ENCODE data around the gene ACAA1.

ACAA1 gene

DNA sequence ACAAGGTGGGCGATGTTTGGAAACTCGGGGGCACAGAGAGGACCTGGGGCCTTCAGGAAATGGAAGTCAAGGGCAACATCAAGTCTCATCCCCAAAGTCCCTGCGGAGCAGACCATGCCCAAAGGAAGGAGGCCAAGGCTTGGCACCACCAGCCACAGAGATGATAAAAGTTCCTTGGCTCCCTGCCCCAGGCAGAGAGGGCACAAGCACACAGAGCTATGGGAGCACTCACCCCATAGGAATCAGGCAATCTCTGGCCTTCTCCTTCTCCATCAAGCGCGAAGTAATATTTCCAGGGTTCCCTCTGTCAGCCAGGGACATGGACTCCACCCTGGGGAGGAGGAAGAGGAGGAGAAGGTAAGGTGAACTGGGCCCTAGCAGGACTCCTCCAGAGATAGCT is 7.9 kb downstream of the ACAA1 start:
- TF ChIP-seq, protein P1, sequence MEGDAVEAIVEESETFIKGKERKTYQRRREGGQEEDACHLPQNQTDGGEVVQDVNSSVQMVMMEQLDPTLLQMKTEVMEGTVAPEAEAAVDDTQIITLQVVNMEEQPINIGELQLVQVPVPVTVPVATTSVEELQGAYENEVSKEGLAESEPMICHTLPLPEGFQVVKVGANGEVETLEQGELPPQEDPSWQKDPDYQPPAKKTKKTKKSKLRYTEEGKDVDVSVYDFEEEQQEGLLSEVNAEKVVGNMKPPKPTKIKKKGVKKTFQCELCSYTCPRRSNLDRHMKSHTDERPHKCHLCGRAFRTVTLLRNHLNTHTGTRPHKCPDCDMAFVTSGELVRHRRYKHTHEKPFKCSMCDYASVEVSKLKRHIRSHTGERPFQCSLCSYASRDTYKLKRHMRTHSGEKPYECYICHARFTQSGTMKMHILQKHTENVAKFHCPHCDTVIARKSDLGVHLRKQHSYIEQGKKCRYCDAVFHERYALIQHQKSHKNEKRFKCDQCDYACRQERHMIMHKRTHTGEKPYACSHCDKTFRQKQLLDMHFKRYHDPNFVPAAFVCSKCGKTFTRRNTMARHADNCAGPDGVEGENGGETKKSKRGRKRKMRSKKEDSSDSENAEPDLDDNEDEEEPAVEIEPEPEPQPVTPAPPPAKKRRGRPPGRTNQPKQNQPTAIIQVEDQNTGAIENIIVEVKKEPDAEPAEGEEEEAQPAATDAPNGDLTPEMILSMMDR (IDR thresholded peaks at IDR 0.05; ENCODE audit: low read depth, low read length, missing control alignments): no peak
- DNase-seq (ENCODE audit: extremely low read depth, low read depth): no peak
- no peak overlapping the region for H3K4me3 ChIP-seq (replicated peaks; ENCODE audit: low read depth, low read length)

DNA sequence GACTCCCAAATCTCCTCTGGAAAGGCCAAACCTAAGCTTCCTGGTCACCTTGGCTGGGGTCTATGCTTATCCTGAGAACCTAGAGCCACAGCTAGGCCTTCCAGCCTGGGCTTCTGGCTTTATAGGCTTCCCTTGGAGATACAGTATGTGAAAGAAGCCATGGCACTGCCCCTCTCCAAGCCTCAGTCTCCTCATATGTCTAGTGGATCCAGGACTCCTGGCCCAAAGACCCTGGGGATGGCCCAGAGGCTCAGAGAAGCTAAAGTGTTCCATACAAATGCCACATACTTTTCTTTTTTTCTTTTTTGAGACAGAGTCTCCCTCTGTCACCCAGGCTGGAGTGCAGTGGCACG is 8.6 kb downstream of the ACAA1 start:
- no peak overlapping the region for H3K4me3 ChIP-seq (replicated peaks; ENCODE audit: low read depth, low read length)
- TF ChIP-seq, protein P1 (IDR thresholded peaks at IDR 0.05; ENCODE audit: low read depth, low read length, missing control alignments): no peak
- DNase-seq (ENCODE audit: extremely low read depth, low read depth): no peak

DNA sequence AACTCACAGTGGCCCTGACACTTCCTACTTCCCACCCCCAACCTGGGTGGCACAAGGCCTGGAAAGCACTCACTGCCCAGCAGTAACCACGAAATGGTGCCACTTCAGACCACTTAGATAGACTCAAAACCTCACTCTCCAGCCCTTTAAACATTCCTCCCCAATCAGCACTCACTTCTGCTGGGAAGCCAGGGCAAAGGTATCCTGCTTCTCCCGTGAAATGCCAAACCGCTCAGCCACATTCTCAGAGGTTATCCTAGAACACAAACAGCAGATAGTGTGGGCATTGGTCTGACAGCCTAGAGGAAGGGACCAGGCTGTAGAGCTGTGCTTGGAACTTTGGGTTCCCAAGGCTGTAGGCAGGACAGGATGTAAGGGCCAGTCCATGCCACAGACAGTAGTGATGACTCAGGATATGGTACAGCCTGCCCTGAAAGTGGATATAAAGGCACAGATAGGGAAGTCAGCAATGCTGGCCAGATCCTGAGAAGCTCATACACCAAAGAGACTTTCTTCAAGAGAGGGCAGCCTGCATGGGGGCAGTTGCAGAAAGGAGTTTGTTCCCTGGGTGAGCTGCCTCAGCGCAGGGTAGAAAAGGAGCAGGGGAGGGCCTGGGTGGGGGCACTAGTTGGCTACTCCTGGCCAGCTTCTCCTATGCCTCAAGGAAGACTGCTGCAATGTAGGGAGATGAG is 9.2 kb downstream of the ACAA1 start:
- no peak overlapping the region for H3K4me3 ChIP-seq (replicated peaks; ENCODE audit: low read depth, low read length)
- TF ChIP-seq, protein P1 (IDR thresholded peaks at IDR 0.05; ENCODE audit: low read depth, low read length, missing control alignments): no peak
- DNase-seq (ENCODE audit: extremely low read depth, low read depth): no peak

DNA sequence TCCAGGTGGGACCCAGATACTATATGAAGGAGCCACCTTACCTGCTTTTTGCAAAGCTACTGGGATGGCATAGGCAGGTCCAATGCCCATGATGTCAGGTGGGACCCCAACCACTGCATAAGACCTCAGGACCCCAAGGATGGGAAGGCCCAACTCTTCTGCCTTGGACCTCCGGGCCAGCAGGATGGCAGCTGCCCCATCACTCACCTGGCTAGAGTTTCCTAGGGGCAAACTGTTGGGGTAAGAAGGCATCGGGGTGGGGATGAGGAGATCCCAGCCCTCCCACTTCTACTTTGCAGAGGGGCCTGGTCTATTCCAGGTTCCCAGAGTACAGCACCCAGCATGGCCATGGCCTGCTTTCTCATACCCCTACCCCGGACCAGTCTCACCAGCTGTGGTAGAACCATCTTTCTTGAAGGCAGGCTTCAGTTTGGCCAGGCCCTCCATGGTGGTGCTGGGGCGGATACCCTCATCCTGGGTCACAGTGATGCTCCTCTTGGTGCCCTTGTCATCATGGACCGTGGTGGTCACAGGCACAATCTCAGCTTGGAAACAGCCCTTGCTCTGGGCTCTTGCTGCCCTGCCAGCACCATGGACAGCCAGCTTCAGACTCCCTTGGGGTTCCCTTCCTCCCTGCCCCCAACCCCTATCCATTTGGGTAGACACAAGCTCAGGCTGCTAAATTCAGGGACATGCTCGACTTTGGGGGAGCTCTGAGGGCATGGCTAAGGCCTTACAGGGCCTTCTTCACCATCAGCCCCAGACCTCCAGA is 10.6 kb downstream of the ACAA1 start:
- H3K4me3 ChIP-seq (replicated peaks; ENCODE audit: low read depth, low read length): no peak overlapping the region
- DNase-seq (ENCODE audit: extremely low read depth, low read depth): no peak
- TF ChIP-seq, protein P1 (IDR thresholded peaks at IDR 0.05; ENCODE audit: low read depth, low read length, missing control alignments): no peak

DNA sequence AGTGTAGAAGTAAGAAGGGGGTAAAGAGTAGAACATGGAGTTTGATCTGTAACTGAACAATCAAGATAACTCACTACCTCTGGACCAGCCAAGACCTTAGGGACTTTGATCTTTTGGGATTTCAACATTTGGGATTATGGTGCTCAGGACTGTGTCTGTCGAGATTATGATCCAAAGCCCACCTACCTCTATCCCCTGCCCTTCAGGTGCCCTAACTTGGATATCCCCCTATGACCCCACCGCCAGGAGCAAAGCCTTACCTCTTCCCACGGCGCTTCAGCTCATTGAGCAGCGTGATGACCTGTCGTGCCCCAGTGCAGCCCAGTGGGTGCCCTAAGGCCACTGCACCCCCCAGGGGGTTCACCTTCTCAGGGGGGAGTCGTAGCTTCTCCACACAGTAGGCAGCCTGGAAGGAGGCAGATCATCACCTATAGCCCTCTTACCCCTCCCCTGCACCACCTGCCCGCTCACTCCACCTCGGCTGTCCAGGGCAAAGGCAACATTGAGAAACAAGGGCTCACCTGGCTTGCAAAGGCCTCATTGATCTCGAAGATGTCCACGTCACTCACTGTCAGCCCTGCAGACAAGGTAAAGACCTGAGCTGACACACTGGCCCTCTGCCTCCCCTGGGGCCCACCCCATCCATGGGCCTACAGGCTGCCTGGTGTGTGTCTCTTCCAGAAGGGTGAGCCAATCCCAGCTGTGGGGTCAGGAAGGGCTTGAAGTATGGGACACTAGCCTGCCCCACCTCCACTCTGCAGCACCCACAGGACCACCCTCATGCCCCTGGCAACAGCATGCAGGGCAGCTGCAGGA is 11.4 kb downstream of the ACAA1 start:
- H3K4me3 ChIP-seq (replicated peaks; ENCODE audit: low read depth, low read length): no peak overlapping the region
- TF ChIP-seq, protein P1 (IDR thresholded peaks at IDR 0.05; ENCODE audit: low read depth, low read length, missing control alignments): no peak
- DNase-seq (ENCODE audit: extremely low read depth, low read depth): no peak

DNA sequence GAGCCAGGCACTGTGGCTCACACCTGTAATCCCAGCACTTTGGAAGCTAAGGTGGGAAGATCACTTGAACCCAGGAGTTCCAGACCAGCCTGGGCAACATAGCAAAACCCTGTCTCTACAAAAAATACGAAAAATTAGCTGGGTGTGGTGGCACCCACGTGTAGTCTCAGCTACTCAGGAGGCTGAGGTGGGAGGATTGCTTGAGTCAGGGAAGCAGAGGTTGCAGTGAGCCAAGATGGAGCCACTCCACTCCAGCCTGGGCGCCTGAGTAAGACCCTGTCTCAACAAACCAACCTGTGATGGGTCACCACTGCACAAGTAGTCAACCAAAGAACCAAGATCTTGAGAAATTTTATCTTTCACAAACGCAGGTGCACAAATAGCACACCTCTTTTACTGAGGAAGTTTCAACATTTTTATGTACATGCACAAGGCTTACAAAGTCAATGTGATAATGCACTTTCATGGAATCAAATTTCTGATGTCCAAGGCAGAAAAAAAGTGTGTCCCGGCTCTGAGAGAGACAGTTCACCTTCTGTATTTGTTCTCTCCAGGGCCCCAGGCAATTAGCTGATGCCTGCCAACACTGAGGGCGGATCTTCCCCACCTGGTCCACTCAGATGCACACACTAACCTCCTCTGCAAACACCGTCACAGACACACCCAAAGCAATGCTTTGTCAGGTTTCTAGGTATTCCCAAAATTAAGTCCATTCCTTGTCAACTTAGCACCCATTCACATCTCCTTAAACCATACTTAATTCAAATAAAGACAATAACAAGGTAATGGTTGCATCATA is 12.4 kb downstream of the ACAA1 start:
- TF ChIP-seq, protein P1 (IDR thresholded peaks at IDR 0.05; ENCODE audit: low read depth, low read length, missing control alignments): no peak
- H3K4me3 ChIP-seq (replicated peaks; ENCODE audit: low read depth, low read length): no peak overlapping the region
- DNase-seq (ENCODE audit: extremely low read depth, low read depth): no peak

Data from HFF-Myc (cell line).